H9 (cell line): Measurements from ENCODE around the gene SRGAP3. TPM values are rescaled to one million over a fixed set of nuclear protein-coding genes. Genes with fewer than 3 reads are reported as not detected.

Experiments
- DNase-seq: peaks from one replicate; pipeline ENCODE4 v3.0.0-alpha.2; 2017
- H2AFZ ChIP-seq: one replicate; pipeline ENCODE4 v1.6.1; 2013; ENCODE audit warnings: mild to moderate bottlenecking, low read length, control low read depth, moderate library complexity
- H2AK5ac ChIP-seq: 2 replicates; pipeline ENCODE4 v1.6.1; 2013; ENCODE audit warnings: low read length, control low read depth, mixed read lengths; ENCODE audit not compliant: insufficient read length
- H2BK120ac ChIP-seq: one replicate; pipeline ENCODE4 v1.6.1; 2013; ENCODE audit warnings: low read depth, mild to moderate bottlenecking, low read length, control low read depth, inconsistent platforms; ENCODE audit not compliant: poor library complexity, severe bottlenecking
- H2BK12ac ChIP-seq: 2 replicates; pipeline ENCODE4 v1.6.1; 2013; ENCODE audit warnings: low read length, control low read depth, mixed read lengths, low read depth; ENCODE audit not compliant: insufficient read length
- H2BK15ac ChIP-seq: 2 replicates; pipeline ENCODE4 v1.6.1; 2013; ENCODE audit warnings: low read depth, low read length, control low read depth
- H2BK20ac ChIP-seq: one replicate; pipeline ENCODE4 v1.6.1; 2013; ENCODE audit warnings: low read depth, mild to moderate bottlenecking, low read length, control low read depth, inconsistent platforms; ENCODE audit not compliant: poor library complexity, severe bottlenecking
- H2BK5ac ChIP-seq: 2 replicates; pipeline ENCODE4 v1.6.1; 2013; ENCODE audit warnings: low read length, control low read depth, mixed read lengths; ENCODE audit not compliant: insufficient read length
- H3K14ac ChIP-seq: 2 replicates; pipeline ENCODE4 v1.6.1; 2013; ENCODE audit warnings: low read length, control low read depth; ENCODE audit not compliant: insufficient read depth
- H3K18ac ChIP-seq: 2 replicates; pipeline ENCODE4 v1.6.1; 2013; ENCODE audit warnings: low read depth, mild to moderate bottlenecking, mixed read lengths, low read length, control low read depth; ENCODE audit not compliant: insufficient read length
- H3K23ac ChIP-seq: 2 replicates; pipeline ENCODE4 v1.6.1; 2013; ENCODE audit warnings: low read length, control low read depth, mixed read lengths, low read depth; ENCODE audit not compliant: insufficient read length
- H3K23me2 ChIP-seq: 2 replicates; pipeline ENCODE4 v1.6.1; 2013; ENCODE audit warnings: low read depth, mild to moderate bottlenecking, mixed read lengths, low read length, control low read depth; ENCODE audit not compliant: insufficient read length, poor library complexity, severe bottlenecking
- H3K27ac ChIP-seq: 2 replicates; pipeline ENCODE4 v1.5.1; 2013; ENCODE audit warnings: low read length, control low read depth, mixed read lengths, low read depth; ENCODE audit not compliant: insufficient read length
- H3K27me3 ChIP-seq: 2 replicates; pipeline ENCODE4 v1.6.1; 2013; ENCODE audit warnings: low read length, control low read depth, inconsistent platforms; ENCODE audit not compliant: insufficient read depth
- H3K4ac ChIP-seq: 2 replicates; pipeline ENCODE4 v1.6.1; 2013; ENCODE audit warnings: low read depth, mild to moderate bottlenecking, control low read depth, inconsistent platforms, low read length, moderate library complexity
- H3K4me1 ChIP-seq: 2 replicates; pipeline ENCODE4 v1.6.1; 2013; ENCODE audit warnings: low read length, control low read depth, inconsistent platforms; ENCODE audit not compliant: insufficient read depth
- H3K4me2 ChIP-seq: 2 replicates; pipeline ENCODE4 v1.6.1; 2013; ENCODE audit warnings: low read length, control low read depth, mixed read lengths; ENCODE audit not compliant: insufficient read length, insufficient read depth
- H3K56ac ChIP-seq: 2 replicates; pipeline ENCODE4 v1.6.1; 2013; ENCODE audit warnings: low read depth, mild to moderate bottlenecking, mixed read lengths, low read length, control low read depth; ENCODE audit not compliant: insufficient read length
- H3K79me1 ChIP-seq: 2 replicates; pipeline ENCODE4 v1.6.1; 2013; ENCODE audit warnings: low read depth, mild to moderate bottlenecking, moderate library complexity, low read length, control low read depth, inconsistent platforms; ENCODE audit not compliant: insufficient read depth, poor library complexity, severe bottlenecking
- H3K79me2 ChIP-seq: 2 replicates; pipeline ENCODE4 v1.6.1; 2013; ENCODE audit warnings: low read length, control low read depth, inconsistent platforms; ENCODE audit not compliant: insufficient read depth
- H3K9ac ChIP-seq: 2 replicates; pipeline ENCODE4 v1.6.1; 2013; ENCODE audit warnings: low read length, control low read depth, mixed read lengths; ENCODE audit not compliant: insufficient read length; ENCODE audit errors: extremely low read depth
- H3K9me3 ChIP-seq: one replicate; pipeline ENCODE4 v1.6.1; 2013; ENCODE audit warnings: low read depth, low read length, inconsistent platforms; ENCODE audit not compliant: control insufficient read depth
- H3T11ph ChIP-seq: one replicate; pipeline ENCODE4 v1.6.1; 2013; ENCODE audit warnings: mild to moderate bottlenecking, low read length, control low read depth, inconsistent platforms
- H4K20me1 ChIP-seq: one replicate; pipeline ENCODE4 v1.6.1; 2013; ENCODE audit not compliant: control insufficient read depth, insufficient read length, insufficient read depth
- H4K5ac ChIP-seq: 2 replicates; pipeline ENCODE4 v1.6.1; 2013; ENCODE audit warnings: low read depth, mild to moderate bottlenecking, mixed read lengths, low read length, control low read depth; ENCODE audit not compliant: insufficient read length
- H4K8ac ChIP-seq: replicated peaks from 2 replicates; pipeline ENCODE4 v1.6.1; 2013; ENCODE audit warnings: low read length, control low read depth, mixed read lengths, low read depth; ENCODE audit not compliant: insufficient read length
- H4K91ac ChIP-seq: 2 replicates; pipeline ENCODE4 v1.6.1; 2013; ENCODE audit warnings: low read depth, mild to moderate bottlenecking, moderate library complexity, mixed read lengths, low read length, control low read depth; ENCODE audit not compliant: insufficient read length
- H3K27ac Mint-ChIP-seq, 3 experiments: 2 replicates in 2 of 3; 3 replicates in 1 of 3; pipeline ENCODE4 v1.8.0; 2020 to 2021; ENCODE audit warnings: mixed read lengths in 3 of 3, mild to moderate bottlenecking in 1 of 3, moderate library complexity in 1 of 3
- H3K27me3 Mint-ChIP-seq: 2 replicates; pipeline ENCODE4 v1.8.0; 2021; ENCODE audit warnings: low read depth, mild to moderate bottlenecking, moderate library complexity, mixed read lengths
- H3K36me3 Mint-ChIP-seq, 3 experiments: 2 replicates in 2 of 3; 3 replicates in 1 of 3; pipeline ENCODE4 v1.8.0; 2020 to 2021; ENCODE audit warnings: low read depth in 3 of 3, mixed read lengths in 3 of 3; ENCODE audit not compliant: insufficient read depth in 1 of 3
- H3K4me1 Mint-ChIP-seq, 2 experiments: 2 replicates each; pipeline ENCODE4 v1.8.0; 2020; ENCODE audit warnings: mixed read lengths in 2 of 2
- H3K4me3 Mint-ChIP-seq, 2 experiments: 2 replicates in 1 of 2; 3 replicates in 1 of 2; pipeline ENCODE4 v1.8.0; 2020 to 2021; ENCODE audit warnings: mild to moderate bottlenecking in 2 of 2, mixed read lengths in 2 of 2, moderate library complexity in 1 of 2
- H3K9me3 Mint-ChIP-seq, 2 experiments: 2 replicates in 1 of 2; 3 replicates in 1 of 2; pipeline ENCODE4 v1.8.0; 2020; ENCODE audit warnings: mild to moderate bottlenecking in 2 of 2, mixed read lengths in 2 of 2, moderate library complexity in 1 of 2
- CTCF ChIP-seq: fragments of 200-600 bp; sonication (generic); conservative IDR thresholded peaks from 3 replicates; pipeline ENCODE4 v1.8.0; 2021; ENCODE audit warnings: antibody characterized with exemption, mild to moderate bottlenecking
- WGBS: extraction: QIAGEN DNeasy Blood & Tissue Kit; methylation state at CpG from one replicate; pipeline ENCODE4 v1.1.7; 2013; ENCODE audit warnings: missing lambda C conversion rate, low lambda C conversion rate, mixed read lengths; ENCODE audit not compliant: insufficient read length; ENCODE audit errors: extremely low coverage; 5-methylcytosine and 5-hydroxymethylcytosine counted together
- total RNA-seq: library from RNA; stranded (reverse); gene quantifications from 2 replicates; pipeline ENCODE4 v1.2.1, GENCODE V29; 2021

SRGAP3 gene
- total RNA-seq, 1 experiment from 2014 or later: 3.4 TPM

DNA sequence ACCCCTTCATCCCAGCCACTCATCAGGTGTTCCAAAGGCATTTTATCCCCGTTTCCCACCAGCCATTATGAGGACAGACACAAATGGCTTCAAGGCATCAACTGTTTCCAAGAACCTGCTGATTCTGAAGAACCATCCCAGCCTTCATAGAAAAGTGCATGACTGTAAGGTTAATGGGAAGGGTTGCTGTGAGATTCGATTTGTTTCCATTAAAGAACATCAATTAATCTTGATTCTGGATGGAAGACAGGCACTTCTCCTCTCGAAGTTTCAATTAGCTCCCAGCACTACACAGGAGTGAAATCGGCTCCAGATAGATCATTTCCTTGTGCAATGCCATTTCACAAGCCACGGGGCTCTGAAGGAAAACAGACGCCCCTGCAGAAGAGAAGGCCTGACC lies 25.8 kb downstream of the SRGAP3 start:
- no peaks in the 10 kb centered on the region for H3K79me2 ChIP-seq

More for the DNA sequence above, 25.8 kb downstream of the SRGAP3 start:
- Histone ChIP-seq H3K27me3 (no peaks in the 10 kb centered on the region), H3K9ac (no peak overlapping the region), H4K20me1 (no peaks in the 10 kb centered on the region), H3K79me1 (no peaks in the 10 kb centered on the region), H4K91ac (no peak overlapping the region), H2BK120ac (no peak overlapping the region), H4K5ac (no peak overlapping the region), H3K4me2 (no peak overlapping the region), H3K18ac (no peak overlapping the region), H3K27ac (no peak overlapping the region), H3K14ac (no peak overlapping the region), H2AFZ (no peak overlapping the region), H3T11ph (no peak overlapping the region), H3K56ac (no peak overlapping the region), H3K4me1 (peaks cover 15% of the 10 kb centered on the region; the same call in 1 of the 2 replicates), H4K8ac (no peak overlapping the region), H2BK5ac (no peak overlapping the region), H2AK5ac (no peak overlapping the region), H2BK20ac (no peak overlapping the region), H3K4ac (no peak overlapping the region), H2BK12ac (no peak overlapping the region), H2BK15ac (no peak overlapping the region), H3K23me2 (no peaks in the 10 kb centered on the region), H3K23ac (no peak overlapping the region), H3K9me3 (no peaks in the 10 kb centered on the region)
- no peak for DNase-seq
- no peak for TF ChIP-seq CTCF
- Mint-ChIP-seq H3K36me3 (no peaks in the 10 kb centered on the region), H3K27me3 (peaks cover 8% of the 10 kb centered on the region), H3K4me3 (no peak overlapping the region), H3K9me3 (no peaks in the 10 kb centered on the region), H3K4me1 (peaks cover 40 to 49% of the 10 kb centered on the region in 2 experiments), H3K27ac (0 out of 7 replicates have a peak overlapping the region, but pooled peaks of 1 of the 3 experiments have one; percentile 71)
- no CpG with 5 or more reads among the region's 6 CpGs for WGBS
